ENCODE measurements around the gene APOL2. TPM values are rescaled to one million over a fixed set of nuclear protein-coding genes. Genes with fewer than 3 reads are reported as not detected.
A peak's percentile ranks its signal among the peaks of the same experiment; 100 is the strongest.

The APOL2 gene
- total and polyA plus RNA-seq, 10 of the 15 experiments (the other 5 are each of a cell fraction or from before 2014, with no cell fraction given): 4.4 to 39.9 (median 25.0) TPM

DNA sequence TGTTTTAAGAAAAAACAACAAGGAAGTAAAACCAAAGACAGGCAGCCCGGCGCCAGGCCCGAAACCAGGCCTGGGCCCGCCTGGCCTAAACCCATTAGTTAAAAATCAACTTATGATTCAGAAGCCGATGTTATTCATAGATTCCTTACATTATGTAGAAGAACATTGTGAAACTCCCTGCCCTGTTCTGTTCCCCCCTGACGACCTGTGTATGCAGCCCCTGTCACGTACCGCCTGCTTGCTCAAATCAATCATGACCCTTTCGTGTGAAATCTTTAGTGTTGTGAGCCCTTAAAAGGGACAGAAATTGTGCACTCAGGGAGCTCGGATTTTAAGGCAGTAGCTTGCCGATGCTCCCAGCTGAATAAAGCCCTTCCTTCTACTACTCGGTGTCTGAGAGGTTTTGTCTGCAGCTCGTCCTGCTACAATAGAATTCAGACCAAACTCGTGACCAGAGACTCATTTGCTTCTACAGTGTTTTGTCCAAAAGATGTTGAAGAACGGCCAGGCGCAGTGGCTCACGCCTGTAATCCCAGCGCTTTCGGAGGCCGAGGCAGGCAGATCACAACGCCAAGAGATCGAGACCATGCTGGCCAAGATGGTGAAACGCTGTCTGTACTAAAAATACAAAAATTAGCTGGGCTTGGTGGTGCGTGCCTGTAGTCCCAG, 11.1 kb upstream of the APOL2 start (continued):
- TF ChIP-seq, protein P1, sequence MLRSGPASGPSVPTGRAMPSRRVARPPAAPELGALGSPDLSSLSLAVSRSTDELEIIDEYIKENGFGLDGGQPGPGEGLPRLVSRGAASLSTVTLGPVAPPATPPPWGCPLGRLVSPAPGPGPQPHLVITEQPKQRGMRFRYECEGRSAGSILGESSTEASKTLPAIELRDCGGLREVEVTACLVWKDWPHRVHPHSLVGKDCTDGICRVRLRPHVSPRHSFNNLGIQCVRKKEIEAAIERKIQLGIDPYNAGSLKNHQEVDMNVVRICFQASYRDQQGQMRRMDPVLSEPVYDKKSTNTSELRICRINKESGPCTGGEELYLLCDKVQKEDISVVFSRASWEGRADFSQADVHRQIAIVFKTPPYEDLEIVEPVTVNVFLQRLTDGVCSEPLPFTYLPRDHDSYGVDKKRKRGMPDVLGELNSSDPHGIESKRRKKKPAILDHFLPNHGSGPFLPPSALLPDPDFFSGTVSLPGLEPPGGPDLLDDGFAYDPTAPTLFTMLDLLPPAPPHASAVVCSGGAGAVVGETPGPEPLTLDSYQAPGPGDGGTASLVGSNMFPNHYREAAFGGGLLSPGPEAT (IDR thresholded peaks at IDR 0.05; ENCODE audit: low read depth): peak; percentile 71
- TF ChIP-seq IKZF1 (conservative IDR thresholded peaks at IDR 0.05) (peak; percentile 16; the same call in 1 of the 2 replicates), NBN (IDR thresholded peaks at IDR 0.05) (peak; percentile 77; the same call in 1 of the 2 replicates), RUNX3 (IDR thresholded peaks at IDR 0.05; ENCODE audit: low read length) (0 out of 2 replicates have a peak, but pooled peaks have one; percentile 3), MEF2B (IDR thresholded peaks at IDR 0.05; ENCODE audit: partially characterized antibody, poor library complexity, severe bottlenecking) (peak; percentile 51), IKZF2 (IDR thresholded peaks at IDR 0.05) (peak; percentile 30 to 33; a peak in 2 of 4 replicates)
- TF ChIP-seq, protein P2, sequence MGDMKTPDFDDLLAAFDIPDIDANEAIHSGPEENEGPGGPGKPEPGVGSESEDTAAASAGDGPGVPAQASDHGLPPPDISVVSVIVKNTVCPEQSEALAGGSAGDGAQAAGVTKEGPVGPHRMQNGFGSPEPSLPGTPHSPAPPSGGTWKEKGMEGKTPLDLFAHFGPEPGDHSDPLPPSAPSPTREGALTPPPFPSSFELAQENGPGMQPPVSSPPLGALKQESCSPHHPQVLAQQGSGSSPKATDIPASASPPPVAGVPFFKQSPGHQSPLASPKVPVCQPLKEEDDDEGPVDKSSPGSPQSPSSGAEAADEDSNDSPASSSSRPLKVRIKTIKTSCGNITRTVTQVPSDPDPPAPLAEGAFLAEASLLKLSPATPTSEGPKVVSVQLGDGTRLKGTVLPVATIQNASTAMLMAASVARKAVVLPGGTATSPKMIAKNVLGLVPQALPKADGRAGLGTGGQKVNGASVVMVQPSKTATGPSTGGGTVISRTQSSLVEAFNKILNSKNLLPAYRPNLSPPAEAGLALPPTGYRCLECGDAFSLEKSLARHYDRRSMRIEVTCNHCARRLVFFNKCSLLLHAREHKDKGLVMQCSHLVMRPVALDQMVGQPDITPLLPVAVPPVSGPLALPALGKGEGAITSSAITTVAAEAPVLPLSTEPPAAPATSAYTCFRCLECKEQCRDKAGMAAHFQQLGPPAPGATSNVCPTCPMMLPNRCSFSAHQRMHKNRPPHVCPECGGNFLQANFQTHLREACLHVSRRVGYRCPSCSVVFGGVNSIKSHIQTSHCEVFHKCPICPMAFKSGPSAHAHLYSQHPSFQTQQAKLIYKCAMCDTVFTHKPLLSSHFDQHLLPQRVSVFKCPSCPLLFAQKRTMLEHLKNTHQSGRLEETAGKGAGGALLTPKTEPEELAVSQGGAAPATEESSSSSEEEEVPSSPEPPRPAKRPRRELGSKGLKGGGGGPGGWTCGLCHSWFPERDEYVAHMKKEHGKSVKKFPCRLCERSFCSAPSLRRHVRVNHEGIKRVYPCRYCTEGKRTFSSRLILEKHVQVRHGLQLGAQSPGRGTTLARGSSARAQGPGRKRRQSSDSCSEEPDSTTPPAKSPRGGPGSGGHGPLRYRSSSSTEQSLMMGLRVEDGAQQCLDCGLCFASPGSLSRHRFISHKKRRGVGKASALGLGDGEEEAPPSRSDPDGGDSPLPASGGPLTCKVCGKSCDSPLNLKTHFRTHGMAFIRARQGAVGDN (IDR thresholded peaks at IDR 0.05): peak; percentile 83
